GM12878 (cell line): ENCODE results near the gene TTC22. TPM values are rescaled to one million over a fixed set of nuclear protein-coding genes. Genes with fewer than 3 reads are reported as not detected.

Experiments
- ATAC-seq: fragments of 200-7000 bp; cut with Tn5 transposase; 3 replicates; pipeline ENCODE4 v1.9.1; 2020; ENCODE audit warnings: mild to moderate bottlenecking, moderate library complexity
- BruUV-seq: library from RNA; stranded (reverse); fragments of 400-500 nt; replicated peaks from 2 replicates; lab custom pipeline; 2021; lab: Mats Ljungman, UMichigan
- CTCF ChIA-PET: fragments of 300-600 bp; sonication (Branson Sonifier 250); formaldehyde crosslinking; extraction: SDS; loops from one replicate; lab custom pipeline; 2021; ENCODE audit warnings: inconsistent platforms; lab: Yijun Ruan, JAX
- POLR2A ChIA-PET: fragments of 350-600 bp; formaldehyde crosslinking; extraction: SDS; loops from one replicate; lab custom pipeline; 2021; ENCODE audit warnings: inconsistent platforms; lab: Charles Lee
- RAD21 ChIA-PET: fragments of 300-600 bp; sonication (Branson Sonifier 250); formaldehyde crosslinking; loops from one replicate; lab custom pipeline; 2023; ENCODE audit warnings: antibody characterized with exemption; ENCODE audit not compliant: unreplicated experiment; lab: Charles Lee
- SMC1A ChIA-PET: fragments of 300-600 bp; sonication (Branson Sonifier 250); formaldehyde crosslinking; loops from one replicate; lab custom pipeline; 2023; ENCODE audit not compliant: unreplicated experiment, uncharacterized antibody; lab: Charles Lee
- DNase-seq: peaks from one replicate; pipeline ENCODE4 v3.0.0-alpha.2; 2011; ENCODE audit warnings: low read depth, low spot score
- FAIRE-seq: peaks from 3 replicates; lab custom pipeline; 2011; peaks lifted over from hg19 to GRCh38; lab: Jason Lieb, UNC
- H2AFZ ChIP-seq: 2 replicates; pipeline ENCODE4 v1.6.0; 2011; ENCODE audit warnings: low read depth, low read length, control low read depth; ENCODE audit not compliant: control insufficient read depth
- H3K27ac ChIP-seq: 2 replicates; pipeline ENCODE4 v1.5.1; 2011; ENCODE audit warnings: control low read depth; ENCODE audit not compliant: control insufficient read depth, insufficient read depth
- H3K27me3 ChIP-seq, 2 experiments: replicated peaks in 1 of 2; 2 replicates each; pipeline versions ENCODE4 v1.6.0 to v1.6.1; 2011; ENCODE audit warnings: low read length in 1 of 2; ENCODE audit not compliant: control insufficient read depth in 2 of 2, insufficient read depth in 2 of 2
- H3K36me3 ChIP-seq, 2 experiments: 2 replicates each; pipeline ENCODE4 v1.5.1; 2011; ENCODE audit warnings: low read length in 1 of 2; ENCODE audit not compliant: control insufficient read depth in 2 of 2, insufficient read depth in 2 of 2
- H3K4me1 ChIP-seq: 2 replicates; pipeline ENCODE4 v1.6.1; 2011; ENCODE audit warnings: mild to moderate bottlenecking, low read length, moderate library complexity, mixed read lengths; ENCODE audit not compliant: control insufficient read depth, insufficient read depth
- H3K4me2 ChIP-seq: 2 replicates; pipeline ENCODE4 v1.6.0; 2011; ENCODE audit warnings: control low read depth; ENCODE audit not compliant: control insufficient read depth, insufficient read depth
- H3K4me3 ChIP-seq: fragments of 200-600 bp; sonication (generic); 2 replicates; pipeline ENCODE4 v1.5.1; 2016
- H3K79me2 ChIP-seq: 2 replicates; pipeline ENCODE4 v1.6.0; 2011; ENCODE audit warnings: low read length; ENCODE audit not compliant: control insufficient read depth, insufficient read depth
- H3K9ac ChIP-seq: 2 replicates; pipeline ENCODE4 v1.8.0; 2011; ENCODE audit warnings: low read length, control low read depth, mixed read lengths; ENCODE audit not compliant: control insufficient read depth, insufficient read depth
- H3K9me3 ChIP-seq: replicated peaks from 3 replicates; pipeline ENCODE4 v1.5.1; 2011; ENCODE audit warnings: mild to moderate bottlenecking, low read length; ENCODE audit not compliant: control insufficient read depth, insufficient read depth
- H4K20me1 ChIP-seq: 2 replicates; pipeline ENCODE4 v1.6.0; 2011; ENCODE audit not compliant: control insufficient read depth, insufficient read depth
- ATF7 ChIP-seq: fragments of 450-650 bp; IDR thresholded peaks from 2 replicates; pipeline ENCODE4 v1.6.1; 2016; ENCODE audit warnings: low read depth, mild to moderate bottlenecking
- BRCA1 ChIP-seq: IDR thresholded peaks from 2 replicates; pipeline ENCODE4 v1.6.1; 2011; ENCODE audit warnings: low read depth, low read length, improper control_type of control experiment
- CHD4 ChIP-seq: fragments of 200-600 bp; sonication (generic); IDR thresholded peaks from 2 replicates; pipeline ENCODE4 v1.6.1; 2016; ENCODE audit warnings: mild to moderate bottlenecking
- FOS ChIP-seq: IDR thresholded peaks from 3 replicates; pipeline ENCODE4 v1.6.1; 2011; ENCODE audit warnings: borderline replicate concordance; ENCODE audit not compliant: insufficient read length; ENCODE audit errors: extremely low read depth
- KLF5 ChIP-seq: fragments of 450-650 bp; IDR thresholded peaks from 2 replicates; pipeline ENCODE4 v1.6.1; 2014; ENCODE audit warnings: mild to moderate bottlenecking; ENCODE audit not compliant: partially characterized antibody
- RUNX3 ChIP-seq: IDR thresholded peaks from 2 replicates; pipeline ENCODE4 v1.6.1; 2012; ENCODE audit warnings: low read length, inconsistent platforms
- SREBF2 ChIP-seq: IDR thresholded peaks from 2 replicates; pipeline ENCODE4 v1.6.1; 2012; ENCODE audit warnings: mild to moderate bottlenecking, low read length
- TCF3 ChIP-seq: IDR thresholded peaks from 2 replicates; pipeline ENCODE4 v1.6.1; 2012; ENCODE audit warnings: low read depth, mild to moderate bottlenecking, low read length, borderline replicate concordance; ENCODE audit not compliant: insufficient read depth
- WGBS: methylation state at CpG from one replicate; pipeline ENCODE4 v1.1.6; 2016; ENCODE audit warnings: low lambda C conversion rate; ENCODE audit not compliant: insufficient replicate concordance, insufficient coverage; ENCODE audit errors: missing lambda C conversion rate; 5-methylcytosine and 5-hydroxymethylcytosine counted together
- in situ Hi-C: fragments of 300-500 bp; cut with MboI; formaldehyde crosslinking; loops from 9 replicates; pipeline ENCODE4 v1.14.3; 2018; ENCODE audit warnings: mixed read lengths
- intact Hi-C: fragments of 100-400 bp; cut with micrococcal nuclease; formaldehyde crosslinking; loops from one replicate; pipeline ENCODE4 v1.14.2; 2022; ENCODE audit not compliant: unreplicated experiment
- polyA plus RNA-seq, 11 experiments: library from polyadenylated mRNA; depleted of rRNA in 4 of 11; unstranded in 6 of 11; stranded (reverse) in 5 of 11; fragments of >200 nt; fragmentation: Nextera tagmentation in 4 of 11; fragmentation: Illumina TruSeq in 1 of 11; extraction: Ambion mirVana in 4 of 11; extraction: Trizol in 1 of 11; gene quantifications; 1 replicate in 1 of 11; 2 replicates in 10 of 11; pipeline versions ENCODE4 v1.2.1 to v1.2.3, GENCODE V29; 2011 to 2016; ENCODE audit warnings: inconsistent platforms in 2 of 11, missing spikeins in 2 of 11, low read depth in 1 of 11
- total RNA-seq, 4 experiments: library from RNA; depleted of rRNA in 3 of 4; stranded (reverse); fragments of >200 nt in 3 of 4; fragmentation: Illumina TruSeq in 1 of 4; extraction: Trizol in 1 of 4; gene quantifications; 2 replicates each; pipeline versions ENCODE4 v1.2.1 to v1.2.3, GENCODE V29; 2013 to 2021
- TF ChIP-seq, protein P1 (sequence below): IDR thresholded peaks from 2 replicates; pipeline ENCODE4 v1.6.1; 2012; ENCODE audit warnings: mild to moderate bottlenecking, low read depth, low read length
- TF ChIP-seq, protein P2 (sequence below): IDR thresholded peaks from 2 replicates; pipeline ENCODE4 v1.6.1; 2011; ENCODE audit warnings: borderline replicate concordance, low read depth, mild to moderate bottlenecking, moderate library complexity, low read length; ENCODE audit not compliant: insufficient read depth, poor library complexity, severe bottlenecking
- TF ChIP-seq, protein P3 (sequence below): fragments of 450-650 bp; IDR thresholded peaks from 2 replicates; pipeline ENCODE4 v1.6.1; 2018; ENCODE audit warnings: mild to moderate bottlenecking, low read depth, moderate library complexity; ENCODE audit not compliant: partially characterized antibody

TTC22 gene
- total and polyA plus RNA-seq, 10 of the 15 experiments (the other 5 are each of a cell fraction or from before 2014, with no cell fraction given) = 0.64 to 5.1 (median 1.9) TPM

DNA sequence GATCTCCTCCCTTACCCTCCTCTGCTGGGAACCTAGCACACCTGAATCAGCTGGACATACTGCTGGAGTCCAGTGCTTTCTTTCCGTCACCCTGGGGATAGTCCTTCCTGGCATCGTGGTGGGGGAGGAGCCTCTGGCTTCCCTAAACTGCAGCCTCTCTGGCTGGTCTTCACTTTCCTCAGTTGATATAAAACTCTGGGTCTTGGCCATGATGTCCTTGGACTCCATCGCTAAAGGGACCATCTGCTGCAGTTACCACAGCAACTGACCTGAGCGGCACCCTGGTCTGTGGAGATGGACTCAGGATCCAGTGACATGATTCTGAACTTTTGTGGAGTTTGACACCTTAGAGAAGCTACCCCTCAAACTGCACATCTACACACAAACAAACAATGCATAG, 59.6 kb downstream of the TTC22 start:
- Histone ChIP-seq H4K20me1 (no peaks in the 10 kb centered on the region), H3K4me2 (no peak overlapping the region), H2AFZ (no peak overlapping the region), H3K9me3 (no peaks in the 10 kb centered on the region), H3K27ac (no peak overlapping the region), H3K4me3 (no peak overlapping the region), H3K79me2 (no peaks in the 10 kb centered on the region), H3K27me3 (no peaks in the 10 kb centered on the region), H3K36me3 (peaks cover 16 to 33% of the 10 kb centered on the region in 2 experiments), H3K4me1 (no peaks in the 10 kb centered on the region), H3K9ac (no peak overlapping the region)
- ATAC-seq (no peak), DNase-seq (no peak), FAIRE-seq (no peak)
- ChIA-PET POLR2A (no interaction called here), SMC1A (no interaction called here), RAD21 (no interaction called here), CTCF (no interaction called here)
- TSS peak; percentile 46 for BruUV-seq
- in situ Hi-C loops (no loop called here), intact Hi-C loops (no loop called here)
- 96% methylated on average over 4 of the region's 4 CpGs for WGBS
- TF ChIP-seq, protein P1, sequence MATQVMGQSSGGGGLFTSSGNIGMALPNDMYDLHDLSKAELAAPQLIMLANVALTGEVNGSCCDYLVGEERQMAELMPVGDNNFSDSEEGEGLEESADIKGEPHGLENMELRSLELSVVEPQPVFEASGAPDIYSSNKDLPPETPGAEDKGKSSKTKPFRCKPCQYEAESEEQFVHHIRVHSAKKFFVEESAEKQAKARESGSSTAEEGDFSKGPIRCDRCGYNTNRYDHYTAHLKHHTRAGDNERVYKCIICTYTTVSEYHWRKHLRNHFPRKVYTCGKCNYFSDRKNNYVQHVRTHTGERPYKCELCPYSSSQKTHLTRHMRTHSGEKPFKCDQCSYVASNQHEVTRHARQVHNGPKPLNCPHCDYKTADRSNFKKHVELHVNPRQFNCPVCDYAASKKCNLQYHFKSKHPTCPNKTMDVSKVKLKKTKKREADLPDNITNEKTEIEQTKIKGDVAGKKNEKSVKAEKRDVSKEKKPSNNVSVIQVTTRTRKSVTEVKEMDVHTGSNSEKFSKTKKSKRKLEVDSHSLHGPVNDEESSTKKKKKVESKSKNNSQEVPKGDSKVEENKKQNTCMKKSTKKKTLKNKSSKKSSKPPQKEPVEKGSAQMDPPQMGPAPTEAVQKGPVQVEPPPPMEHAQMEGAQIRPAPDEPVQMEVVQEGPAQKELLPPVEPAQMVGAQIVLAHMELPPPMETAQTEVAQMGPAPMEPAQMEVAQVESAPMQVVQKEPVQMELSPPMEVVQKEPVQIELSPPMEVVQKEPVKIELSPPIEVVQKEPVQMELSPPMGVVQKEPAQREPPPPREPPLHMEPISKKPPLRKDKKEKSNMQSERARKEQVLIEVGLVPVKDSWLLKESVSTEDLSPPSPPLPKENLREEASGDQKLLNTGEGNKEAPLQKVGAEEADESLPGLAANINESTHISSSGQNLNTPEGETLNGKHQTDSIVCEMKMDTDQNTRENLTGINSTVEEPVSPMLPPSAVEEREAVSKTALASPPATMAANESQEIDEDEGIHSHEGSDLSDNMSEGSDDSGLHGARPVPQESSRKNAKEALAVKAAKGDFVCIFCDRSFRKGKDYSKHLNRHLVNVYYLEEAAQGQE = no peak
- no peak for TF ChIP-seq BRCA1
- no peak for TF ChIP-seq ATF7
- TF ChIP-seq FOS = no peak
- TF ChIP-seq, protein P2, sequence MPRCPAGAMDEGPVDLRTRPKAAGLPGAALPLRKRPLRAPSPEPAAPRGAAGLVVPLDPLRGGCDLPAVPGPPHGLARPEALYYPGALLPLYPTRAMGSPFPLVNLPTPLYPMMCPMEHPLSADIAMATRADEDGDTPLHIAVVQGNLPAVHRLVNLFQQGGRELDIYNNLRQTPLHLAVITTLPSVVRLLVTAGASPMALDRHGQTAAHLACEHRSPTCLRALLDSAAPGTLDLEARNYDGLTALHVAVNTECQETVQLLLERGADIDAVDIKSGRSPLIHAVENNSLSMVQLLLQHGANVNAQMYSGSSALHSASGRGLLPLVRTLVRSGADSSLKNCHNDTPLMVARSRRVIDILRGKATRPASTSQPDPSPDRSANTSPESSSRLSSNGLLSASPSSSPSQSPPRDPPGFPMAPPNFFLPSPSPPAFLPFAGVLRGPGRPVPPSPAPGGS = no peak
- no peak for TF ChIP-seq KLF5
- no peak for TF ChIP-seq RUNX3
- TF ChIP-seq SREBF2 = no peak
- TF ChIP-seq, protein P3, sequence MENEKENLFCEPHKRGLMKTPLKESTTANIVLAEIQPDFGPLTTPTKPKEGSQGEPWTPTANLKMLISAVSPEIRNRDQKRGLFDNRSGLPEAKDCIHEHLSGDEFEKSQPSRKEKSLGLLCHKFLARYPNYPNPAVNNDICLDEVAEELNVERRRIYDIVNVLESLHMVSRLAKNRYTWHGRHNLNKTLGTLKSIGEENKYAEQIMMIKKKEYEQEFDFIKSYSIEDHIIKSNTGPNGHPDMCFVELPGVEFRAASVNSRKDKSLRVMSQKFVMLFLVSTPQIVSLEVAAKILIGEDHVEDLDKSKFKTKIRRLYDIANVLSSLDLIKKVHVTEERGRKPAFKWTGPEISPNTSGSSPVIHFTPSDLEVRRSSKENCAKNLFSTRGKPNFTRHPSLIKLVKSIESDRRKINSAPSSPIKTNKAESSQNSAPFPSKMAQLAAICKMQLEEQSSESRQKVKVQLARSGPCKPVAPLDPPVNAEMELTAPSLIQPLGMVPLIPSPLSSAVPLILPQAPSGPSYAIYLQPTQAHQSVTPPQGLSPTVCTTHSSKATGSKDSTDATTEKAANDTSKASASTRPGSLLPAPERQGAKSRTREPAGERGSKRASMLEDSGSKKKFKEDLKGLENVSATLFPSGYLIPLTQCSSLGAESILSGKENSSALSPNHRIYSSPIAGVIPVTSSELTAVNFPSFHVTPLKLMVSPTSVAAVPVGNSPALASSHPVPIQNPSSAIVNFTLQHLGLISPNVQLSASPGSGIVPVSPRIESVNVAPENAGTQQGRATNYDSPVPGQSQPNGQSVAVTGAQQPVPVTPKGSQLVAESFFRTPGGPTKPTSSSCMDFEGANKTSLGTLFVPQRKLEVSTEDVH = no peak
- TF ChIP-seq TCF3 = no peak
- no peak for TF ChIP-seq CHD4
